ENCODE results near the gene ZNF487. TPM values are rescaled to one million over a fixed set of nuclear protein-coding genes. Genes with fewer than 3 reads are reported as not detected.

The ZNF487 gene
- total and polyA plus RNA-seq, 2 of the 13 experiments (the other 11 are each of a cell fraction or from before 2014, with no cell fraction given): 7.4 to 8.8 TPM

DNA sequence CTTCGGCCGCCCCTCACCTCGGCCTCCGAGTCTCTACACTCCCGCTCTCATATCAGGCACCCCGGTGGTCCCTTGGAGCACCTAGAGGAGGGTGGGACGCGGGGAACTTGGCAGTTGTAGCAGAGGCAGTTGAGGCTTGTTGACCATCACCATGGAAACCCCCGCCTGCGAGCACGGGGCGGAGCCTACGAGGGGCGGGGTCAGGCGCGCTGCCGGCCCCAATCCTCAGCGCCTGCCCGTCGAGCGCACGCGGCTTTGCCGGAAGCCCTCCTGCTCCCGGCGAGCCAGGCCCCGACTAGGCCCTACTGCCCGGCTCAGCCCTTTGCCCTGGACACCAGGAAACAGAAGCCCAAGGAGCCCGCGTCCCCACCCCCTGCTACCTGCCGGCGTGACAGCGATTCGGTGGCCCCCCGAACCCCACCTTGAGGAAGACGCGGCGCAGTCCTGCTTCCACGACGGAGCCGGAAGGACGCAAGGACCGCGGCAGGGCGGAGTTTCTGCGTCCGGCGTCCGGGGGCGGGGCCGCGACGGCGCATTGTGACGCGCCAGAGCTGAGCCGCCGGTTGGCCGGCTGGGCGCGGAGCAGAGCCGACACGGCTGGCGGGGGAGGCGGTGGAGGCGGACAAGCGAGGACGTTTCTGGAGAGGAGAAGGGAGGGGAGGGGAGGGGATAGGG, 28.1 kb upstream of the ZNF487 start, which contains the start of gene HNRNPF (continued):
- 0 out of 2 replicates have a peak, but pooled peaks have one; percentile 26 for TF ChIP-seq ZNF143 (CRISPR knock-in tag; IDR thresholded peaks at IDR 0.05)
- TF ChIP-seq SAP130 (CRISPR knock-in tag; IDR thresholded peaks at IDR 0.05; ENCODE audit: low read depth): peak; percentile 93
- peak; percentile 78; the same call in 1 of the 2 replicates for TF ChIP-seq KLF12 (CRISPR knock-in tag; IDR thresholded peaks at IDR 0.05; ENCODE audit: borderline replicate concordance)
- peak; percentile 94 for TF ChIP-seq HNF1B (CRISPR knock-in tag; IDR thresholded peaks at IDR 0.05)
- TF ChIP-seq ZNF83 (CRISPR knock-in tag; IDR thresholded peaks at IDR 0.05; ENCODE audit: borderline replicate concordance): peak; percentile 87; the same call in 1 of the 2 replicates
- no peak for TF ChIP-seq DMTF1 (CRISPR knock-in tag; IDR thresholded peaks at IDR 0.05)
- TF ChIP-seq ZBTB26 (CRISPR knock-in tag; IDR thresholded peaks at IDR 0.05; ENCODE audit: borderline replicate concordance): 0 out of 2 replicates have a peak, but pooled peaks have one; percentile 63
- TF ChIP-seq SALL1 (CRISPR knock-in tag; IDR thresholded peaks at IDR 0.05): peak; percentile 95
- peak; percentile 71 for TF ChIP-seq GABPA (IDR thresholded peaks at IDR 0.05; ENCODE audit: low read depth, low read length)
- peak; percentile 83 for TF ChIP-seq GABPA (CRISPR knock-in tag; IDR thresholded peaks at IDR 0.05; ENCODE audit: low read depth)
- TF ChIP-seq ZNF761 (CRISPR knock-in tag; conservative IDR thresholded peaks at IDR 0.05): 0 out of 2 replicates have a peak, but pooled peaks have one; percentile 25
- peak; percentile 89 for TF ChIP-seq KDM5B (CRISPR knock-in tag; IDR thresholded peaks at IDR 0.05; ENCODE audit: borderline replicate concordance)
- TF ChIP-seq DNMT1 (CRISPR knock-in tag; IDR thresholded peaks at IDR 0.05): no peak
- TF ChIP-seq ZNF788 (CRISPR knock-in tag; IDR thresholded peaks at IDR 0.05; ENCODE audit: borderline replicate concordance): no peak
- TF ChIP-seq, protein P1, sequence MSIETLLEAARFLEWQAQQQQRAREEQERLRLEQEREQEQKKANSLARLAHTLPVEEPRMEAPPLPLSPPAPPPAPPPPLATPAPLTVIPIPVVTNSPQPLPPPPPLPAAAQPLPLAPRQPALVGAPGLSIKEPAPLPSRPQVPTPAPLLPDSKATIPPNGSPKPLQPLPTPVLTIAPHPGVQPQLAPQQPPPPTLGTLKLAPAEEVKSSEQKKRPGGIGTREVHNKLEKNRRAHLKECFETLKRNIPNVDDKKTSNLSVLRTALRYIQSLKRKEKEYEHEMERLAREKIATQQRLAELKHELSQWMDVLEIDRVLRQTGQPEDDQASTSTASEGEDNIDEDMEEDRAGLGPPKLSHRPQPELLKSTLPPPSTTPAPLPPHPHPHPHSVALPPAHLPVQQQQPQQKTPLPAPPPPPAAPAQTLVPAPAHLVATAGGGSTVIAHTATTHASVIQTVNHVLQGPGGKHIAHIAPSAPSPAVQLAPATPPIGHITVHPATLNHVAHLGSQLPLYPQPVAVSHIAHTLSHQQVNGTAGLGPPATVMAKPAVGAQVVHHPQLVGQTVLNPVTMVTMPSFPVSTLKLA (IDR thresholded peaks at IDR 0.05): peak; percentile 63
- TF ChIP-seq, protein P2, sequence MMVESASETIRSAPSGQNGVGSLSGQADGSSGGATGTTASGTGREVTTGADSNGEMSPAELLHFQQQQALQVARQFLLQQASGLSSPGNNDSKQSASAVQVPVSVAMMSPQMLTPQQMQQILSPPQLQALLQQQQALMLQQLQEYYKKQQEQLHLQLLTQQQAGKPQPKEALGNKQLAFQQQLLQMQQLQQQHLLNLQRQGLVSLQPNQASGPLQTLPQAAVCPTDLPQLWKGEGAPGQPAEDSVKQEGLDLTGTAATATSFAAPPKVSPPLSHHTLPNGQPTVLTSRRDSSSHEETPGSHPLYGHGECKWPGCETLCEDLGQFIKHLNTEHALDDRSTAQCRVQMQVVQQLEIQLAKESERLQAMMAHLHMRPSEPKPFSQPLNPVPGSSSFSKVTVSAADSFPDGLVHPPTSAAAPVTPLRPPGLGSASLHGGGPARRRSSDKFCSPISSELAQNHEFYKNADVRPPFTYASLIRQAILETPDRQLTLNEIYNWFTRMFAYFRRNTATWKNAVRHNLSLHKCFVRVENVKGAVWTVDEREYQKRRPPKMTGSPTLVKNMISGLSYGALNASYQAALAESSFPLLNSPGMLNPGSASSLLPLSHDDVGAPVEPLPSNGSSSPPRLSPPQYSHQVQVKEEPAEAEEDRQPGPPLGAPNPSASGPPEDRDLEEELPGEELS (CRISPR knock-in tag; IDR thresholded peaks at IDR 0.05): peak; percentile 49; the same call in 1 of the 2 replicates
- peak; percentile 72 for TF ChIP-seq BRCA1 (CRISPR knock-in tag; IDR thresholded peaks at IDR 0.05)
- no peak for TF ChIP-seq ZBTB34 (CRISPR knock-in tag; IDR thresholded peaks at IDR 0.05)

Data from HepG2 (cell line).